ENCODE results near the gene DSP.

Gene DSP

DNA sequence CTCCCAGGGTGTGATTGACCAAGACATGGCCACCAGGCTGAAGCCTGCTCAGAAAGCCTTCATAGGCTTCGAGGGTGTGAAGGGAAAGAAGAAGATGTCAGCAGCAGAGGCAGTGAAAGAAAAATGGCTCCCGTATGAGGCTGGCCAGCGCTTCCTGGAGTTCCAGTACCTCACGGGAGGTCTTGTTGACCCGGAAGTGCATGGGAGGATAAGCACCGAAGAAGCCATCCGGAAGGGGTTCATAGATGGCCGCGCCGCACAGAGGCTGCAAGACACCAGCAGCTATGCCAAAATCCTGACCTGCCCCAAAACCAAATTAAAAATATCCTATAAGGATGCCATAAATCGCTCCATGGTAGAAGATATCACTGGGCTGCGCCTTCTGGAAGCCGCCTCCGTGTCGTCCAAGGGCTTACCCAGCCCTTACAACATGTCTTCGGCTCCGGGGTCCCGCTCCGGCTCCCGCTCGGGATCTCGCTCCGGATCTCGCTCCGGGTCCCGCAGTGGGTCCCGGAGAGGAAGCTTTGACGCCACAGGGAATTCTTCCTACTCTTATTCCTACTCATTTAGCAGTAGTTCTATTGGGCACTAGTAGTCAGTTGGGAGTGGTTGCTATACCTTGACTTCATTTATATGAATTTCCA lies 43.9 kb downstream of the DSP start:
- no peak for DNase-seq
- TF ChIP-seq, protein P1, sequence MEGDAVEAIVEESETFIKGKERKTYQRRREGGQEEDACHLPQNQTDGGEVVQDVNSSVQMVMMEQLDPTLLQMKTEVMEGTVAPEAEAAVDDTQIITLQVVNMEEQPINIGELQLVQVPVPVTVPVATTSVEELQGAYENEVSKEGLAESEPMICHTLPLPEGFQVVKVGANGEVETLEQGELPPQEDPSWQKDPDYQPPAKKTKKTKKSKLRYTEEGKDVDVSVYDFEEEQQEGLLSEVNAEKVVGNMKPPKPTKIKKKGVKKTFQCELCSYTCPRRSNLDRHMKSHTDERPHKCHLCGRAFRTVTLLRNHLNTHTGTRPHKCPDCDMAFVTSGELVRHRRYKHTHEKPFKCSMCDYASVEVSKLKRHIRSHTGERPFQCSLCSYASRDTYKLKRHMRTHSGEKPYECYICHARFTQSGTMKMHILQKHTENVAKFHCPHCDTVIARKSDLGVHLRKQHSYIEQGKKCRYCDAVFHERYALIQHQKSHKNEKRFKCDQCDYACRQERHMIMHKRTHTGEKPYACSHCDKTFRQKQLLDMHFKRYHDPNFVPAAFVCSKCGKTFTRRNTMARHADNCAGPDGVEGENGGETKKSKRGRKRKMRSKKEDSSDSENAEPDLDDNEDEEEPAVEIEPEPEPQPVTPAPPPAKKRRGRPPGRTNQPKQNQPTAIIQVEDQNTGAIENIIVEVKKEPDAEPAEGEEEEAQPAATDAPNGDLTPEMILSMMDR (IDR thresholded peaks at IDR 0.05; ENCODE audit: borderline replicate concordance, extremely low read depth, low read length, poor library complexity, severe bottlenecking): no peak
- no peak for TF ChIP-seq EZH2 (IDR thresholded peaks at IDR 0.05; ENCODE audit: borderline replicate concordance, low read depth, low read length, severe bottlenecking)
- H4K20me1 ChIP-seq (ENCODE audit: insufficient read depth, low read length): no peaks in the 10 kb centered on the region
- no peaks in the 10 kb centered on the region for H3K9me3 ChIP-seq (ENCODE audit: insufficient read depth, low read length, severe bottlenecking)
- H3K4me2 ChIP-seq (ENCODE audit: insufficient read depth, low read length): no peak overlapping the region
- no peak for ATAC-seq (ENCODE audit: insufficient read depth, low read depth)
- H3K36me3 ChIP-seq (ENCODE audit: insufficient read depth, low read length): no peaks in the 10 kb centered on the region; the same call in 1 of the 2 replicates
- H3K9ac ChIP-seq (ENCODE audit: low read depth, low read length): no peak overlapping the region
- no peak overlapping the region for H3K27ac ChIP-seq (ENCODE audit: low read length)
- peaks cover 16% of the 10 kb centered on the region for H3K27me3 ChIP-seq (ENCODE audit: insufficient read depth, low read length, poor library complexity)
- peaks cover 9% of the 10 kb centered on the region for H3K4me1 ChIP-seq (ENCODE audit: insufficient read depth, low read length)
- H2AFZ ChIP-seq (ENCODE audit: low read depth, low read length): no peak overlapping the region
- peaks cover 4% of the 10 kb centered on the region for H3K79me2 ChIP-seq (ENCODE audit: insufficient read depth, low read length)
- no peak overlapping the region for H3K4me3 ChIP-seq (ENCODE audit: low read depth in 1 of 2, low read length in 2 of 2)

DNA sequence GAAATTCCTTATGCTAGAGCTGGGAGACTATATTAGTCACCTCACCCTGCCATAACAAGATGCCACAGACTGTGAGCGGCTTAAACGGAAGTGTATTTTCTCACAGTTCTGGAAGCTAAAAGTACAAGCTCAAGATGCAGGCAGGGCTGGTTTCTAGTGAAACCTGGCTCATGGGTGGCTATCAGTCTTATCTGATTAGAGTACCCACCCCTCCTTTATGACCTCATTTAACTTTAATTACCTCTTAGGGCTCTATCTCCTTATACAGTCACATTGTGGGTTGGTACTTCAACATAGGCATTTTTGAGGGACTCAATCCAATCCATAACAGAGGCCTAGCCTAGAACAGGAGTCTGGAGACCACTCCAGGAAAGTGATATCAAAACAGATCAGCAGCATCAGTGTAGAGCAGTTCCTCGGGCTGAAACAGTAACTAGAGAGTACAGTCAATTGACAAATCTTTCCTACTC lies 46.2 kb downstream of the DSP start:
- peaks cover 27% of the 10 kb centered on the region for H3K79me2 ChIP-seq (ENCODE audit: insufficient read depth, low read length)
- ATAC-seq (ENCODE audit: insufficient read depth, low read depth): no peak
- no peak overlapping the region for H3K27ac ChIP-seq (ENCODE audit: low read length)
- no peaks in the 10 kb centered on the region; the same call in 1 of the 2 replicates for H3K36me3 ChIP-seq (ENCODE audit: insufficient read depth, low read length)
- DNase-seq: no peak
- H3K4me3 ChIP-seq (ENCODE audit: low read depth in 1 of 2, low read length in 2 of 2): no peak overlapping the region
- H3K27me3 ChIP-seq (ENCODE audit: insufficient read depth, low read length, poor library complexity): peaks cover 2% of the 10 kb centered on the region
- H3K9ac ChIP-seq (ENCODE audit: low read depth, low read length): no peak overlapping the region
- no peak overlapping the region for H3K4me2 ChIP-seq (ENCODE audit: insufficient read depth, low read length)
- H4K20me1 ChIP-seq (ENCODE audit: insufficient read depth, low read length): peaks cover 17% of the 10 kb centered on the region
- no peak overlapping the region for H2AFZ ChIP-seq (ENCODE audit: low read depth, low read length)
- TF ChIP-seq, protein P1 (IDR thresholded peaks at IDR 0.05; ENCODE audit: borderline replicate concordance, extremely low read depth, low read length, poor library complexity, severe bottlenecking): no peak
- no peak for TF ChIP-seq EZH2 (IDR thresholded peaks at IDR 0.05; ENCODE audit: borderline replicate concordance, low read depth, low read length, severe bottlenecking)
- H3K9me3 ChIP-seq (ENCODE audit: insufficient read depth, low read length, severe bottlenecking): no peaks in the 10 kb centered on the region
- H3K4me1 ChIP-seq (ENCODE audit: insufficient read depth, low read length): peaks cover 31% of the 10 kb centered on the region

DNA sequence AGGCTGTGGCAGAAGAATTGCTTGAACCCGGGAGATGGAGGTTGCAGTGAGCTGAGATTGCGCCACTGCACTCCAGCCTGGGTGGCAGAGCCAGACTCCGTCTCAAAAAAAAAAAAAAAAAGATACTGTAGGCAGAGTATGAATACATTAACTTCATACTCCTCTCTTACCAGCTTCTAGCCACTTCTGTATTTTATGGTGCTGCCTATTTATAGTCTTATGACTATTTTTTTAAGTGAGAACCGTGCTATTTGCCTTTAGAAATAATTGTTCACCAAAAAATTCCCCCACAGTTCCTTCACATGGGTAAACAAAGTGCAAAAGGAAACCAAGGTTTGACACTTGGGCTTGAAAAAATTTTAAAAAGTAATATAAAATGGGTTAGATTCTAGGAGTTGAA lies 47.0 kb downstream of the DSP start:
- Histone ChIP-seq H3K9me3 (ENCODE audit: insufficient read depth, low read length, severe bottlenecking) (no peaks in the 10 kb centered on the region), H3K4me3 (ENCODE audit: low read depth in 1 of 2, low read length in 2 of 2) (no peak overlapping the region), H3K27ac (ENCODE audit: low read length) (no peak overlapping the region), H3K36me3 (ENCODE audit: insufficient read depth, low read length) (peaks cover 6% of the 10 kb centered on the region), H3K79me2 (ENCODE audit: insufficient read depth, low read length) (peaks cover 35% of the 10 kb centered on the region), H2AFZ (ENCODE audit: low read depth, low read length) (no peak overlapping the region), H3K4me2 (ENCODE audit: insufficient read depth, low read length) (no peak overlapping the region), H3K27me3 (ENCODE audit: insufficient read depth, low read length, poor library complexity) (no peaks in the 10 kb centered on the region), H4K20me1 (ENCODE audit: insufficient read depth, low read length) (peaks cover 22% of the 10 kb centered on the region), H3K9ac (ENCODE audit: low read depth, low read length) (no peak overlapping the region), H3K4me1 (ENCODE audit: insufficient read depth, low read length) (peaks cover 37% of the 10 kb centered on the region)
- no peak for TF ChIP-seq EZH2 (IDR thresholded peaks at IDR 0.05; ENCODE audit: borderline replicate concordance, low read depth, low read length, severe bottlenecking)
- TF ChIP-seq, protein P1 (IDR thresholded peaks at IDR 0.05; ENCODE audit: borderline replicate concordance, extremely low read depth, low read length, poor library complexity, severe bottlenecking): no peak
- DNase-seq (no peak), ATAC-seq (ENCODE audit: insufficient read depth, low read depth) (no peak)

All from DND-41 (cell line).